Breast epithelium (tissue), 3 donors: Measurements from ENCODE around the gene ROR1.

Experiments
- POLR2A ChIP-seq: fragments of 450-650 bp; IDR thresholded peaks from one replicate; pipeline ENCODE4 v1.6.1; 2016; ENCODE audit warnings: antibody characterized with exemption, mild to moderate bottlenecking, moderate library complexity
- POLR2AphosphoS5 ChIP-seq, 3 donors: sonication (generic); formaldehyde crosslinking; IDR thresholded peaks; one replicate each; pipeline ENCODE4 v1.6.1; 2017; ENCODE audit warnings: antibody characterized with exemption in 3 of 3
- TF ChIP-seq, protein P1 (sequence below), 3 donors: fragments of 450-650 bp; IDR thresholded peaks; one replicate each; pipeline ENCODE4 v1.5.1; 2016 to 2017; ENCODE audit warnings: antibody characterized with exemption in 3 of 3, mild to moderate bottlenecking in 3 of 3, moderate library complexity in 3 of 3

DNA sequence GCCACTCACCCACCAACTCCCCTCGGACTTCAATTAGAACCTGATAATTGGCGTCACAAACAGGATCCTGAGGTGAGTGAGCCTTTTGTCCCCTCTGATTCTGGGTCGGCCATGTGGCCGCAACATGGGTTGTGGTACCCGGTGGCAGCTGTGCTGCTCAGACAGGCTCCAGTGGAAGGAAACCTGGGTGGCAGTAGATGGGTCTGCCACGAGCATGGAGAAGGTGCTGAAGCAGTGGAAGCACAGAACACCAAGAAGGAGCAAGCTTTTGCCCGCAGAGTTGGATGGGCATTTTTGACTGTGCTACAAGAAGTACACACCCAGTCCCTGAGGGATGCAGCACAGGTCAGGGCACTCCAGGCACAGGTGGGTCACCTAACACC is 413.1 kb downstream of the ROR1 start:
- TF ChIP-seq, protein P1, sequence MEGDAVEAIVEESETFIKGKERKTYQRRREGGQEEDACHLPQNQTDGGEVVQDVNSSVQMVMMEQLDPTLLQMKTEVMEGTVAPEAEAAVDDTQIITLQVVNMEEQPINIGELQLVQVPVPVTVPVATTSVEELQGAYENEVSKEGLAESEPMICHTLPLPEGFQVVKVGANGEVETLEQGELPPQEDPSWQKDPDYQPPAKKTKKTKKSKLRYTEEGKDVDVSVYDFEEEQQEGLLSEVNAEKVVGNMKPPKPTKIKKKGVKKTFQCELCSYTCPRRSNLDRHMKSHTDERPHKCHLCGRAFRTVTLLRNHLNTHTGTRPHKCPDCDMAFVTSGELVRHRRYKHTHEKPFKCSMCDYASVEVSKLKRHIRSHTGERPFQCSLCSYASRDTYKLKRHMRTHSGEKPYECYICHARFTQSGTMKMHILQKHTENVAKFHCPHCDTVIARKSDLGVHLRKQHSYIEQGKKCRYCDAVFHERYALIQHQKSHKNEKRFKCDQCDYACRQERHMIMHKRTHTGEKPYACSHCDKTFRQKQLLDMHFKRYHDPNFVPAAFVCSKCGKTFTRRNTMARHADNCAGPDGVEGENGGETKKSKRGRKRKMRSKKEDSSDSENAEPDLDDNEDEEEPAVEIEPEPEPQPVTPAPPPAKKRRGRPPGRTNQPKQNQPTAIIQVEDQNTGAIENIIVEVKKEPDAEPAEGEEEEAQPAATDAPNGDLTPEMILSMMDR (IDR thresholded peaks at IDR 0.05), result no peak
- TF ChIP-seq POLR2A (no peak), POLR2AphosphoS5 (IDR thresholded peaks at IDR 0.05) (no peak)
